Neuronal stem cell (in vitro differentiated cells): ENCODE measurements around the gene PBXIP1.

Experiments
- DNase-seq: peaks from one replicate; pipeline ENCODE4 v3.0.0-alpha.2; 2013; ENCODE audit warnings: low spot score
- H2AFZ ChIP-seq: one replicate; pipeline ENCODE4 v1.6.1; 2013; ENCODE audit warnings: mild to moderate bottlenecking, low read length, inconsistent platforms
- H2AK5ac ChIP-seq: 2 replicates; pipeline ENCODE4 v1.6.1; 2013; ENCODE audit warnings: low read depth, mild to moderate bottlenecking, inconsistent platforms, low read length, moderate library complexity, mixed read lengths
- H2BK120ac ChIP-seq: 2 replicates; pipeline ENCODE4 v1.6.1; 2013; ENCODE audit warnings: low read depth, mild to moderate bottlenecking, inconsistent platforms, low read length, moderate library complexity, mixed read lengths
- H2BK12ac ChIP-seq: one replicate; pipeline ENCODE4 v1.6.1; 2013; ENCODE audit warnings: low read length, inconsistent platforms
- H2BK15ac ChIP-seq: 2 replicates; pipeline ENCODE4 v1.6.1; 2013; ENCODE audit warnings: mild to moderate bottlenecking, low read length, inconsistent platforms, mixed read lengths
- H2BK5ac ChIP-seq: one replicate; pipeline ENCODE4 v1.6.1; 2013; ENCODE audit warnings: inconsistent platforms, mild to moderate bottlenecking, low read length, moderate library complexity
- H3K14ac ChIP-seq: one replicate; pipeline ENCODE4 v1.6.1; 2013; ENCODE audit warnings: low read length, inconsistent platforms
- H3K18ac ChIP-seq: 2 replicates; pipeline ENCODE4 v1.6.1; 2013; ENCODE audit warnings: low read length, inconsistent platforms
- H3K23ac ChIP-seq: 2 replicates; pipeline ENCODE4 v1.6.1; 2013; ENCODE audit warnings: low read depth, mild to moderate bottlenecking, mixed read lengths, low read length, inconsistent platforms; ENCODE audit not compliant: poor library complexity
- H3K27ac ChIP-seq: replicated peaks from 3 replicates; pipeline ENCODE4 v1.5.1; 2013; ENCODE audit warnings: low read length, inconsistent platforms
- H3K27me3 ChIP-seq, 3 experiments: 2 replicates each; pipeline ENCODE4 v1.6.1; 2013; ENCODE audit warnings: low read length in 3 of 3, mild to moderate bottlenecking in 2 of 3, inconsistent platforms in 1 of 3, low read depth in 1 of 3, mixed read lengths in 1 of 3, moderate library complexity in 1 of 3; ENCODE audit not compliant: control insufficient read depth in 3 of 3, insufficient read depth in 3 of 3
- H3K36me3 ChIP-seq, 2 donors: replicated peaks in 1 of 2; 2 replicates each; pipeline ENCODE4 v1.6.1; 2013; ENCODE audit warnings: low read length in 2 of 2; ENCODE audit not compliant: control insufficient read depth in 2 of 2, insufficient read depth in 2 of 2
- H3K4ac ChIP-seq: 2 replicates; pipeline ENCODE4 v1.6.1; 2013; ENCODE audit warnings: inconsistent platforms, mild to moderate bottlenecking, low read length, moderate library complexity
- H3K4me1 ChIP-seq, 2 donors: 1 replicate in 1 of 2; 2 replicates in 1 of 2; pipeline ENCODE4 v1.6.1; 2013; ENCODE audit warnings: low read length in 2 of 2, low read depth in 1 of 2; ENCODE audit not compliant: control insufficient read depth in 2 of 2, insufficient read depth in 1 of 2
- H3K4me2 ChIP-seq: one replicate; pipeline ENCODE4 v1.6.1; 2013; ENCODE audit warnings: mild to moderate bottlenecking, low read length, inconsistent platforms; ENCODE audit not compliant: insufficient read depth, poor library complexity, severe bottlenecking
- H3K4me3 ChIP-seq, 2 donors: 2 replicates each; pipeline ENCODE4 v1.5.1; 2013; ENCODE audit warnings: low read length in 2 of 2, mild to moderate bottlenecking in 2 of 2, inconsistent platforms in 1 of 2, moderate library complexity in 1 of 2
- H3K79me1 ChIP-seq: one replicate; pipeline ENCODE4 v1.6.1; 2013; ENCODE audit warnings: low read depth, mild to moderate bottlenecking, inconsistent platforms, low read length, moderate library complexity
- H3K9ac ChIP-seq: one replicate; pipeline ENCODE4 v1.6.1; 2013; ENCODE audit warnings: mild to moderate bottlenecking, low read depth, low read length, inconsistent platforms; ENCODE audit not compliant: poor library complexity
- H3K9me3 ChIP-seq, 2 donors: replicated peaks in 1 of 2; 2 replicates each; pipeline versions ENCODE3 to v1.6.1; 2013; ENCODE audit warnings: low read length in 2 of 2, mild to moderate bottlenecking in 2 of 2, inconsistent platforms in 1 of 2, low read depth in 1 of 2, mixed read lengths in 1 of 2, moderate library complexity in 1 of 2; ENCODE audit not compliant: control insufficient read depth in 2 of 2, insufficient read depth in 1 of 2
- H4K8ac ChIP-seq: one replicate; pipeline ENCODE4 v1.6.1; 2013; ENCODE audit warnings: low read depth, mild to moderate bottlenecking, inconsistent platforms, low read length, moderate library complexity
- H4K91ac ChIP-seq: one replicate; pipeline ENCODE4 v1.6.1; 2013; ENCODE audit warnings: low read length, low read depth, mild to moderate bottlenecking, inconsistent platforms; ENCODE audit not compliant: poor library complexity
- WGBS, 2 donors: extraction: QIAGEN DNeasy Blood & Tissue Kit; methylation state at CpG; one replicate each; pipeline ENCODE4 v1.1.7; 2013; ENCODE audit warnings: missing lambda C conversion rate in 2 of 2, mixed read lengths in 1 of 2; ENCODE audit not compliant: insufficient read length in 2 of 2, insufficient replicate concordance in 1 of 2; ENCODE audit errors: extremely low coverage in 2 of 2; 5-methylcytosine and 5-hydroxymethylcytosine counted together

PBXIP1 gene

DNA sequence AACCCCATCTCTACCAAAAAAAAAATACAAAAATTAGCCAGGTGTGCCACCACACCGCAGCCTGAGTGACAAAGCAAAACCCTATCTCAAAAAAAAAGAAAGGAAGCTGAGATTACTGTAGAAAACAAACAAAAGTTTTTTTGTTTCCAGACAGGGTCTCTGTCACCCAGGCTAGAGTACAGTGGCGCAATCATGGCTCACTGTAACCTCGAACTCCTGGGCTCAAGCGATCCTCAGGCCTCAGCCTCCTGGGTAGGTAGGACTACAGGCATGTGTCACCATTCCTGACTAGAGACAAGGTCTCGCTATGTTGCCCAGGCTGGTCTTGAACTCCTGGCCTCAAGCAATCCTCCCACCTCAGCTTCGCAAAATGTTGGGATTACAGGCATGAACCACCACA lies 8.5 kb upstream of the PBXIP1 start:
- Histone ChIP-seq H3K4me1 (peaks cover 9 to 19% of the 10 kb centered on the region in 2 donors), H4K8ac (no peak overlapping the region), H3K4me2 (no peak overlapping the region), H3K9me3 (no peaks in the 10 kb centered on the region), H3K27ac (no peak overlapping the region), H3K23ac (no peak overlapping the region), H2BK15ac (no peak overlapping the region), H3K18ac (no peak overlapping the region), H2AFZ (no peak overlapping the region), H3K14ac (no peak overlapping the region), H3K79me1 (peaks cover 8% of the 10 kb centered on the region), H3K4ac (no peak overlapping the region), H3K4me3 (no peak overlapping the region), H4K91ac (no peak overlapping the region), H2AK5ac (no peak overlapping the region), H2BK120ac (no peak overlapping the region), H3K27me3 (no peaks in the 10 kb centered on the region), H3K9ac (no peak overlapping the region), H2BK5ac (no peak overlapping the region), H2BK12ac (no peak overlapping the region), H3K36me3 (peaks cover 28 to 79% of the 10 kb centered on the region in 2 donors)
- no peak for DNase-seq
- no CpG with 5 or more reads among the region's 6 CpGs for WGBS, 2 donors

- no peak for DNase-seq
- no peak overlapping the region for H2BK120ac ChIP-seq
- H3K18ac ChIP-seq: no peak overlapping the region
- peaks cover 5 to 13% of the 10 kb centered on the region in 2 donors for H3K4me1 ChIP-seq
- H3K4me3 ChIP-seq: no peak overlapping the region
- H3K36me3 ChIP-seq: peaks cover 34 to 82% of the 10 kb centered on the region in 2 donors
- H3K27ac ChIP-seq: no peak overlapping the region
- no peak overlapping the region for H4K91ac ChIP-seq
- no peak overlapping the region for H3K4me2 ChIP-seq
- no peaks in the 10 kb centered on the region for H3K9me3 ChIP-seq
- no peak overlapping the region for H3K9ac ChIP-seq
- peaks cover 11% of the 10 kb centered on the region for H3K79me1 ChIP-seq
- H4K8ac ChIP-seq: no peak overlapping the region
- H2AFZ ChIP-seq: no peak overlapping the region
- no peak overlapping the region for H3K4ac ChIP-seq
- no peak overlapping the region for H3K23ac ChIP-seq
- H3K14ac ChIP-seq: no peak overlapping the region
- H2BK15ac ChIP-seq: no peak overlapping the region
- no peak overlapping the region for H2BK5ac ChIP-seq
- H2BK12ac ChIP-seq: no peak overlapping the region
- H2AK5ac ChIP-seq: no peak overlapping the region
- H3K27me3 ChIP-seq: no peaks in the 10 kb centered on the region
- WGBS, 2 donors: no CpG with 5 or more reads among the region's 8 CpGs
Observed at GRCh38 chr1:154963643-154964042, 7.7 kb upstream of the PBXIP1 start.

DNA sequence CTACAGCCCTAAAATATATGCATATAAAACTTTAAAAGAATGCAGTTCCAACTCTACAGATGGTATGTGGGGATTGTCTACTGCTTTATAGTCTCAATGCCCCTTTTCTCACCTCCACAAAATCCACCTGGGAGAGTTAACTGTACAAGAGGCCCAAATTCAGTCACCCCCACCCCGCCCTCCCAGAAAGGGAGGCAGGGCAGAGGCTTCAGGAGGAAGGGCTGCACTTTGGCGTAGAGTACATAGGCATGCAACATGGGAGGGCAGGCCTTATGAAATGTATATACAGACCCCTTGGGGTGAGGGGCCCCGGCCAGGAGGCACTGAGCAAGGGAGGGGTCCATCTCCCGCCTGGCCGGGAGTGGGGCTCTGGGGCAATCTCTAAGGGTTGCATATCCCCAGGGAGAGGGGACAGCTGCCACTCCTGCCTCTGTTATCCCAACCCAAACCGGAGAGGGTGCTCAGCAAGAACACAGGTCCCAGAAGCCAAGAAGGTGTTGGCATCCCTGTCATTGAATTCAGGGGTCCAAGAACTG lies 7.0 kb upstream of the PBXIP1 start:
- no peak overlapping the region for H3K18ac ChIP-seq
- peak overlapping the region in 1 of 2 donors; percentile 89 for H3K4me3 ChIP-seq
- no peaks in the 10 kb centered on the region for H3K9me3 ChIP-seq
- H3K23ac ChIP-seq: no peak overlapping the region
- H3K27me3 ChIP-seq: no peaks in the 10 kb centered on the region
- DNase-seq: no peak
- peaks cover 4 to 11% of the 10 kb centered on the region in 2 donors for H3K4me1 ChIP-seq
- no peak overlapping the region for H4K8ac ChIP-seq
- H2AK5ac ChIP-seq: no peak overlapping the region
- H3K79me1 ChIP-seq: peaks cover 7% of the 10 kb centered on the region
- peaks cover 36 to 82% of the 10 kb centered on the region in 2 donors for H3K36me3 ChIP-seq
- H2BK15ac ChIP-seq: no peak overlapping the region
- no peak overlapping the region for H2BK120ac ChIP-seq
- H2BK5ac ChIP-seq: no peak overlapping the region
- no peak overlapping the region for H2AFZ ChIP-seq
- no peak overlapping the region for H3K4ac ChIP-seq
- H3K27ac ChIP-seq: no peak overlapping the region
- H4K91ac ChIP-seq: no peak overlapping the region
- H3K9ac ChIP-seq: no peak overlapping the region
- no peak overlapping the region for H3K4me2 ChIP-seq
- no peak overlapping the region for H3K14ac ChIP-seq
- no peak overlapping the region for H2BK12ac ChIP-seq
- WGBS, 2 donors: no CpG with 5 or more reads among the region's 6 CpGs

DNA sequence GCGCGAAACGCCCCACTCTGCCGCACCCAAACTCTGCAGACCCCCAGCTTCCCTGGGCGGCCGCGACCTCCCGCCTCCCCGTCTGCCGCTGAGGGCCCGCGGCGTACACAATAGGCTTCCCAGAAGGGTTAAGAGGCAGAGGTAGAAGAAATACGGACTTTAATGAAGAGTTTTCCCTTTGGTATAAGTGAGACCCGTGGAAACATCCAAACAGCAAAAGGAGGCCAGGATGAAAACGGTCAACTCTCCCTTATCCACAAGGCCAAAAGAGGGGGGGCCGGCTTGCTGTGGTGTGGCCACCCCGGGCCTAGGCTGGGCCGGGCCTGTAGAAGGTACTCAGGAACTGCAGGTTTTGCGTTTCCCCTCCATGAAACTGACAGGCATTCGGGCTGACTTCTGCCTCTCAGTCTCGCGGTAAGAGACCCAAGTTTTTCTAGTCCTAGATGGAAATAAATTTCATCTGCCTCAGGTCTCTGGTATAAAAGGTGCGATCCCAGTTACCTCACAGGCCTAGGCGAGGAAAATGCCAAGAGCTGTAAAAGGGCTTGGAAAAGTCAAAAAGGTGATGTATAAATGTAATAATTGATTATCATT lies 6.4 kb upstream of the PBXIP1 start:
- peak overlapping the region; percentile 60 for H3K4me2 ChIP-seq
- peak overlapping the region; percentile 98 for H3K27ac ChIP-seq
- no peak overlapping the region for H2BK120ac ChIP-seq
- no peak overlapping the region for H3K4ac ChIP-seq
- H3K23ac ChIP-seq: peak overlapping the region; percentile 96
- H2BK12ac ChIP-seq: no peak overlapping the region
- WGBS, 2 donors: no CpG with 5 or more reads among the region's 25 CpGs
- no peak overlapping the region for H4K91ac ChIP-seq
- H2BK15ac ChIP-seq: peak overlapping the region; percentile 97
- H3K79me1 ChIP-seq: peaks cover 7% of the 10 kb centered on the region
- H3K18ac ChIP-seq: peak overlapping the region; percentile 100
- H2BK5ac ChIP-seq: peak overlapping the region; percentile 94
- H3K9ac ChIP-seq: peak overlapping the region; percentile 99
- no peak overlapping the region for H3K14ac ChIP-seq
- H4K8ac ChIP-seq: no peak overlapping the region
- peaks cover 34 to 82% of the 10 kb centered on the region in 2 donors for H3K36me3 ChIP-seq
- no peaks in the 10 kb centered on the region for H3K9me3 ChIP-seq
- DNase-seq: peak; percentile 48
- no peak overlapping the region for H2AK5ac ChIP-seq
- H3K4me3 ChIP-seq: peak overlapping the region; percentile 89 to 99
- no peaks in the 10 kb centered on the region for H3K27me3 ChIP-seq
- H3K4me1 ChIP-seq: peaks cover 5 to 12% of the 10 kb centered on the region in 2 donors
- H2AFZ ChIP-seq: peak overlapping the region; percentile 95
